GM21786 (cell line): ENCODE measurements around the gene ZFP36L1.

Source experiments
- ATAC-seq: cut with Tn5 transposase; IDR thresholded peaks from one replicate; pipeline ENCODE4 v1.9.1; 2021; ENCODE audit not compliant: unreplicated experiment

Gene ZFP36L1

DNA sequence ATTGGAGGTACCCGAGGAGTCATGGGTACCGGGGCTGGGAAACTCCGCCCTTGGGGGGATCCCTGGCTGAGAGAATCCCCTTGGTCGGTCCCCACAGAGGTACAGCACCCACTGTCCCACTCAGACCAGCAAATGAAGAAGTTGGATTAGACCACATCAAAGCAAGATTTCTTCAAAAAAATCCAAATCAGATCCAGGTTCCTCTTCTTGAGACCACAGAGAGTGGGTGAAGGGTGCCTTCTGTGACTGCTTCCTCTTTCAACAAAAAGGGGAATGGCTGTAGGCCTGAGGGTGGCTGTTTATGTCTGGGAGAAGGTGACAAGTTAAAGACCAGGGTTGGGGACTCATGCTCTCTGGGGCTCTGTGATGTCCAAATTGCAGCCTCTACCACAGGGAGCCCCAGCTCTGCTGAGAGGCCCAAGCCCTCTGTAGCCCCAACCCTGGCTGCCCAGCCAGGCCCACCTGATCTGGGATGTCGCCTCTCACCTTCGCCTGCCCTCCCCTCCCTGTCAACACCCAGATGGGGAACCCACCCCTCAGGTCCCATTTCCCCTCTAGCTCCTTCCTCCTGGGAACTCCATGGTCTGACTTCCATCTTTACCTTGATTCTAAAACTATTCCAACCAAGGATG lies 50.9 kb downstream of the ZFP36L1 start:
- peak; percentile 82 for ATAC-seq

DNA sequence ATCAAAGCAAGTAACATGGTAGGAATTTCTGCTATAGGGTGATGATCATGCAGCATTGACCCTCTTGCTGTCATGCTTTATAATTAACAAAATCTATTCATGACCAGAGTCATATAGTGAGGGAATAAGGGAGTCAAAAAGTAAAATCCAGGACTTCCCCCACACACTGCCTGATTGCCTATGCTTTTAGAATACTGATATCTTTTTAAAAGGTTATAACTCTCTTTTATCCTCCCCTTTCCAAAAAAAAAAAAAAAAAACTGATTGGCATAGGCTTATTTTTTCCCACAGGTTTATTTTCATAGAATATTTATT lies 51.4 kb downstream of the ZFP36L1 start:
- no peak for ATAC-seq

DNA sequence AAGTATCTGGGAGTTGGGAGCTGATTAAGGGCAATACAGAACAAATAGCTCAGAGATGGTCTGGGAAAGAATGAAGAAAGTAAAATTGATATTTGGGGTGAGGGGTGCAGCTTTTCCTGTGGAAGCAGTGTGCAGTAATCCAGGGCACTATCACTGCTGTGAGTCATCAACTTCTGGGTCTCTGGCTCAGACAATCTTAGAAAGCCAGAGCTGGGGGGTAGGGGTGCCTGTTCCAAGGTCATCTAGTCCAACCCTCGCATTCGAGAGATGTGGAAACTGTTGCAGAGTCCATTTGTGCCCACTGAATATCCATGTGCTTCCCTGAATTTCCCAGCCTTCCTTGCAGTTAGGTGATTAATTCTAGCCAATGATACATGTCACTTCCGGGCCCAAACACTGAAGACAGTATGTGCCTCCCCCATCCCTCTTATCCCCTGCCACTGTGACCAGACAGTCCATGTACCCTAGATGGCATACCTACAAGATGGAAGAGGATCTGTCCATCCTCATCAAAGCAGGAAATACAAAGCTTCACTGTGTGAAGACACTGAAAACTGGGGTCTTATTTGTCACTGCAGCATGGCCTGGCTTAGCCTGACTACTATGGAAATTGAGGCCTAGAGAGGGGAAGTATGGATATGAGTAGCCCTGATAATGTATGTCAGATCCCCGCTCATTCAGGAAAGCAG lies 51.9 kb downstream of the ZFP36L1 start:
- no peak for ATAC-seq

DNA sequence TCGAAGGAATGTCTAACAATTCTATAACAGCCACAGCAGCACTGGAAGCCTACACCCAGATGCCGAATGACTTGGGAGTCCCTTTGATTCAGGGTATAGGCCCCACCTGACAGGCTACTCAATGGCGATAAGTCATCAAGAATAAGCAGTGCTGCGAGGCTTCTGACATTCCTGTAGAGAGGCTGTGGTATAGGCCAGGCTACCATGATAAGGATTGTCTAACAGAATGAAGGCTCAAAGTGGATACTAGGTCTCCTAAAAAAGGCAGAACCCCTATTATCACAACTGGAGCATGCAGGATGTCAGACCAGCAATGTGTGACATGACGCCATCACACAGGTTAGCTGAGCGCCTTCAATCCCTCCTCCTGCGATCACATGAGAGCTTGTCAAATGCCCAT lies 53.2 kb downstream of the ZFP36L1 start:
- ATAC-seq, result no peak

DNA sequence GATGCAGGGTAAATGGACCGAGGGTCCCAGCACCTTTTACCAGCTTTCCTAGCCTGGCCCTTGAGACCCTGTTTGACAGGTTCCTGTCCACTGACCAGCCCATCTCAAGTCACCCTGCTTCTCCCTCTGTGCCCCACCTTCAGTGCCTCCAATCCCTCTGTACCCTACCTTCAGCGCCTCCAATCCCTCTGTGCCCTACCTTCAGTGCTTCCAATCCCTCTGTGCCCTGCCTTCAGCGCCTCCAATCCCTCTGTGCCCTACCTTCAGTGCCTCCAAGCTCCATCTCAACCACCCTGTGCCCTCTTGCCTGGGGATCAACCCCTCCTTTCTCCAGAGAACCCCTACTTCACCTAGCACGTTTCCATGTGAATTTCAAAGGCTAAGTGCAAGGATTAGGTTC lies 54.3 kb downstream of the ZFP36L1 start:
- no peak for ATAC-seq
